HepG2 (cell line): ENCODE measurements around the gene ANTXR1. TPM values are rescaled to one million over a fixed set of nuclear protein-coding genes. Genes with fewer than 3 reads are reported as not detected.
A peak's percentile ranks its signal among the peaks of the same experiment; 100 is the strongest.

Experiments
- ATAC-seq: fragments of 200-7000 bp; cut with Tn5 transposase; 3 replicates; pipeline ENCODE4 v1.9.1; 2020; ENCODE audit warnings: mild to moderate bottlenecking, moderate library complexity
- BruUV-seq: library from RNA; stranded (reverse); fragments of 400-500 nt; replicated peaks from 2 replicates; lab custom pipeline; 2021; lab: Mats Ljungman, UMichigan
- CTCF ChIA-PET: fragments of 300-600 bp; formaldehyde crosslinking; extraction: SDS; loops from one replicate; lab custom pipeline; 2021; ENCODE audit warnings: low total read pairs, inconsistent platforms, low intra/inter-chr PET ratio; lab: Yijun Ruan, JAX
- POLR2A ChIA-PET: fragments of 350-600 bp; sonication (Branson Sonifier 250); formaldehyde crosslinking; loops from one replicate; lab custom pipeline; 2020; ENCODE audit warnings: antibody characterized with exemption, inconsistent platforms; lab: Yijun Ruan, JAX
- DNase-seq: peaks from one replicate; pipeline ENCODE4 v3.0.0-alpha.2; 2015; ENCODE audit warnings: low spot score
- FAIRE-seq: peaks from 3 replicates; lab custom pipeline; 2011; peaks lifted over from hg19 to GRCh38; lab: Jason Lieb, UNC
- H2AFZ ChIP-seq: one replicate; pipeline ENCODE4 v1.6.1; 2011; ENCODE audit warnings: low read length, inconsistent platforms
- H3K27ac ChIP-seq: fragments of 300-600 bp; 3 replicates; pipeline ENCODE4 v1.8.0; 2011; ENCODE audit warnings: mixed run types, mild to moderate bottlenecking, mixed read lengths, low read length, inconsistent platforms; ENCODE audit not compliant: insufficient read depth; ENCODE audit errors: extremely low read length
- H3K27me3 ChIP-seq, 2 experiments: fragments of 200-600 bp in 1 of 2; 2 replicates in 1 of 2; 3 replicates in 1 of 2; pipeline versions ENCODE4 v1.6.0 to v1.8.0; 2011; ENCODE audit warnings: low read length in 2 of 2, mild to moderate bottlenecking in 2 of 2, moderate library complexity in 2 of 2, inconsistent platforms in 1 of 2; ENCODE audit not compliant: insufficient read depth in 2 of 2, control insufficient read depth in 1 of 2
- H3K36me3 ChIP-seq, 2 experiments: fragments of 200-600 bp in 1 of 2; replicated peaks in 1 of 2; 2 replicates in 1 of 2; 3 replicates in 1 of 2; pipeline versions ENCODE4 v1.5.1 to v1.8.0; 2011; ENCODE audit warnings: low read length in 2 of 2, inconsistent platforms in 1 of 2; ENCODE audit not compliant: insufficient read depth in 2 of 2, control insufficient read depth in 1 of 2
- H3K4me1 ChIP-seq: 2 replicates; pipeline ENCODE4 v1.5.1; 2012; ENCODE audit warnings: low read length, inconsistent platforms; ENCODE audit not compliant: insufficient read depth
- H3K4me2 ChIP-seq: 2 replicates; pipeline ENCODE4 v1.6.0; 2011; ENCODE audit warnings: low read depth, low read length, inconsistent platforms
- H3K4me3 ChIP-seq, 3 experiments: fragments of 200-600 bp in 1 of 3; sonication (generic), shearing (Covaris generic) in 1 of 3; replicated peaks in 1 of 3; 2 replicates each; pipeline ENCODE4 v1.5.1; 2011 to 2016; ENCODE audit warnings: low read length in 3 of 3, inconsistent platforms in 2 of 3, low read depth in 2 of 3, mild to moderate bottlenecking in 2 of 3, control low read depth in 1 of 3, mixed read lengths in 1 of 3; ENCODE audit not compliant: insufficient read depth in 1 of 3
- H3K79me2 ChIP-seq: one replicate; pipeline ENCODE4 v1.6.1; 2011; ENCODE audit warnings: low read length, inconsistent platforms; ENCODE audit not compliant: insufficient read depth
- H3K9ac ChIP-seq: 2 replicates; pipeline ENCODE4 v1.6.0; 2011; ENCODE audit warnings: mild to moderate bottlenecking, low read depth, low read length, inconsistent platforms; ENCODE audit not compliant: insufficient read depth
- H3K9me3 ChIP-seq: 2 replicates; pipeline ENCODE4 v1.5.1; 2012; ENCODE audit warnings: mild to moderate bottlenecking, low read length
- H4K20me1 ChIP-seq: 2 replicates; pipeline ENCODE4 v1.6.0; 2011; ENCODE audit warnings: inconsistent platforms, mild to moderate bottlenecking, low read length, moderate library complexity; ENCODE audit not compliant: insufficient read depth
- ATF7 ChIP-seq, 2 experiments: fragments of 450-650 bp in 1 of 2; sonication (generic) in 1 of 2; formaldehyde crosslinking in 1 of 2; IDR thresholded peaks; 2 replicates each; pipeline versions ENCODE4 v1.4.0 to v1.6.1; 2016 to 2020; ENCODE audit warnings: antibody characterized with exemption in 1 of 2, mild to moderate bottlenecking in 1 of 2, missing genetic modification reagents in 1 of 2
- ATF7-NPFF ChIP-seq: sonication (generic); formaldehyde crosslinking; IDR thresholded peaks from 2 replicates; pipeline ENCODE4 v1.8.1; 2023; ENCODE audit warnings: mild to moderate bottlenecking, low read depth, missing genetic modification reagents, moderate library complexity
- BRCA1 ChIP-seq: sonication (generic); formaldehyde crosslinking; IDR thresholded peaks from 2 replicates; pipeline ENCODE4 v1.4.0; 2020; ENCODE audit warnings: missing genetic modification reagents
- FOXK2 ChIP-seq: fragments of 450-650 bp; IDR thresholded peaks from 2 replicates; pipeline ENCODE4 v1.6.1; 2016
- HMGA1 ChIP-seq: sonication (generic); formaldehyde crosslinking; conservative IDR thresholded peaks from 2 replicates; pipeline ENCODE4 v1.4.0; 2020; ENCODE audit warnings: missing genetic modification reagents
- SIN3A ChIP-seq: IDR thresholded peaks from 2 replicates; pipeline ENCODE4 v1.6.1; 2011; ENCODE audit warnings: low read depth, mild to moderate bottlenecking, control low read depth, low read length, borderline replicate concordance
- SP4 ChIP-seq: sonication (generic); formaldehyde crosslinking; IDR thresholded peaks from 2 replicates; pipeline ENCODE4 v1.8.1; 2023; ENCODE audit warnings: mild to moderate bottlenecking, missing genetic modification reagents
- TAF1 ChIP-seq: sonication (generic); formaldehyde crosslinking; IDR thresholded peaks from 2 replicates; pipeline ENCODE4 v1.4.0; 2020; ENCODE audit warnings: missing genetic modification reagents
- U2AF2 ChIP-seq: fragments of 200-400 bp; formaldehyde crosslinking; IDR thresholded peaks from 2 replicates; pipeline ENCODE4 v1.6.1; 2017; ENCODE audit warnings: low read depth, mild to moderate bottlenecking, low read length
- ZBTB7A ChIP-seq: sonication (generic); formaldehyde crosslinking; IDR thresholded peaks from 2 replicates; pipeline ENCODE4 v1.8.0; 2022; ENCODE audit warnings: mild to moderate bottlenecking, missing genetic modification reagents
- ZFP82 ChIP-seq: sonication (generic); formaldehyde crosslinking; IDR thresholded peaks from 2 replicates; pipeline ENCODE4 v1.5.1; 2020; ENCODE audit warnings: mild to moderate bottlenecking, missing genetic modification reagents, borderline replicate concordance
- ZFP90 ChIP-seq: sonication (generic); formaldehyde crosslinking; IDR thresholded peaks from 2 replicates; pipeline ENCODE4 v1.8.0; 2022; ENCODE audit warnings: missing genetic modification reagents, mild to moderate bottlenecking, inconsistent platforms, borderline replicate concordance
- ZNF124 ChIP-seq: sonication (generic); formaldehyde crosslinking; IDR thresholded peaks from 2 replicates; pipeline ENCODE4 v1.4.0; 2020; ENCODE audit warnings: missing genetic modification reagents
- ZNF549 ChIP-seq: sonication (generic); formaldehyde crosslinking; IDR thresholded peaks from 2 replicates; pipeline ENCODE4 v1.5.0; 2020; ENCODE audit warnings: missing genetic modification reagents
- ZNF746 ChIP-seq: sonication (generic); formaldehyde crosslinking; IDR thresholded peaks from 2 replicates; pipeline ENCODE4 v1.8.0; 2022; ENCODE audit warnings: mild to moderate bottlenecking, missing genetic modification reagents
- ZNF775 ChIP-seq: sonication (generic); formaldehyde crosslinking; IDR thresholded peaks from 2 replicates; pipeline ENCODE4 v1.4.0; 2020; ENCODE audit warnings: missing genetic modification reagents, mild to moderate bottlenecking, moderate library complexity, borderline replicate concordance
- ZNF879 ChIP-seq: sonication (generic); formaldehyde crosslinking; IDR thresholded peaks from 2 replicates; pipeline ENCODE4 v1.8.1; 2023; ENCODE audit warnings: missing genetic modification reagents
- ZSCAN12 ChIP-seq: sonication (generic); formaldehyde crosslinking; IDR thresholded peaks from 2 replicates; pipeline ENCODE4 v1.9.0; 2021; ENCODE audit warnings: mild to moderate bottlenecking, missing genetic modification reagents
- WGBS: methylation state at CpG from one replicate; pipeline ENCODE4 v1.1.6; 2017; ENCODE audit warnings: low lambda C conversion rate; 5-methylcytosine and 5-hydroxymethylcytosine counted together
- in situ Hi-C: cut with HindIII; loops from 2 replicates; pipeline ENCODE4 v1.10.0; 2017; ENCODE audit warnings: low pct_unique_long_range_greater_than_20kb; ENCODE audit not compliant: extremely low pct_ligation_motif_present
- intact Hi-C: fragments of 100-400 bp; cut with micrococcal nuclease; formaldehyde crosslinking; loops from one replicate; pipeline ENCODE4 v1.10.0; 2022; ENCODE audit not compliant: unreplicated experiment
- polyA plus RNA-seq, 8 experiments: library from polyadenylated mRNA; depleted of rRNA in 3 of 8; stranded (reverse) in 7 of 8; unstranded in 1 of 8; fragments of >200 nt; fragmentation: Illumina TruSeq in 4 of 8; extraction: Trizol in 4 of 8; gene quantifications; 2 replicates each; pipeline versions ENCODE4 v1.2.1 to v1.2.3, GENCODE V29; 2011 to 2016; ENCODE audit warnings: low read depth in 4 of 8, missing spikeins in 1 of 8, mixed read lengths in 1 of 8; ENCODE audit not compliant: insufficient read depth in 1 of 8
- total RNA-seq, 5 experiments: library from RNA; depleted of rRNA; stranded (reverse); fragments of >200 nt; fragmentation: Illumina TruSeq; extraction: Trizol; gene quantifications; 2 replicates each; pipeline ENCODE4 v1.2.3, GENCODE V29; 2016; ENCODE audit warnings: low read depth in 1 of 5

ANTXR1 gene
- total and polyA plus RNA-seq, 2 of the 13 experiments (the other 11 are each of a cell fraction or from before 2014, with no cell fraction given): 4.5 to 12.7 TPM

DNA sequence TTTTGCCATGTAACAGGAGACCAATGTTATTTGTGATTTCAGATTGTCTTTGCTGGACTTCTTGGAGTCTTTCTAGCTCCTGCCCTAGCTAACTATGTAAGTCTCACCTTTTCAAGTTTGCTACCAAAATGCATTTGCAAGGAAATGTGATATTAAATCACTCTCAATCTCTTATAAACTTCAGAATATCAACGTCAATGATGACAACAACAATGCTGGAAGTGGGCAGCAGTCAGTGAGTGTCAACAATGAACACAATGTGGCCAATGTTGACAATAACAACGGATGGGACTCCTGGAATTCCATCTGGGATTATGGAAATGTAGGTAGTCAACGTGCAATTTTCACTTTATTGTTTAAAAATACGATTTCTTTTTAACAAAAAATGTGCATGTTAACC is 35.5 kb upstream of the ANTXR1 start (continued):
- TF ChIP-seq ZFP82 (CRISPR knock-in tag): no peak
- TF ChIP-seq HMGA1 (CRISPR knock-in tag): no peak
- TF ChIP-seq BRCA1: no peak
- TF ChIP-seq SIN3A: no peak
- TF ChIP-seq, all 625 proteins: peak for 0

DNA sequence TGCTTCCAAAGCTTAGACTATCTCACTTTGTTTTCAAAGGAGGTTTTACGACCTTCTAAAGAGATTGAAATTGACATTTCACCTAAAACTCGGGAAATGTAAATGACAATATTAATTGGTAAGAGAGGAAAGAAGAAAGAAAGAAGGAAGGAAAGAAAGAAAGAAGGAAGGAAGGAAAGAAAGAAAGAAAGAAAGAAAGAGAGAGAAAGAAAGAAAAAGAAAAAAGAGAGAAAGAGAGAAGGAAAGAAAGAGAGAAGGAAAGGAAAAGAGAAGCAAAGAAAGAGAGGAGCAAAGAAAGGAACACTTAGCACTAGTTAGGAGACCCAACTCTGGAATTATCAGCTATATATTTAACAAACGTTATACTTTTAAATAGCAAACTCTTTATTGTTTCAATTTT is 34.9 kb upstream of the ANTXR1 start:
- H3K27ac ChIP-seq: no peak overlapping the region
- no peak overlapping the region for H3K4me3 ChIP-seq
- H3K4me2 ChIP-seq: no peak overlapping the region
- H3K4me1 ChIP-seq: no peaks in the 10 kb centered on the region
- H4K20me1 ChIP-seq: no peaks in the 10 kb centered on the region
- in situ Hi-C loops: no loop called here
- no peak overlapping the region for H2AFZ ChIP-seq
- WGBS: 2% methylated on average over 3 of the region's 3 CpGs
- 0 out of 2 replicates have a peak, but pooled peaks have one; percentile 11 for TF ChIP-seq FOXK2
- TF ChIP-seq U2AF2: 0 out of 2 replicates have a peak, but pooled peaks have one; percentile 24
- TF ChIP-seq ATF7 (IDR thresholded peaks at IDR 0.05): 0 out of 2 replicates have a peak, but pooled peaks have one; percentile 12
- TF ChIP-seq ATF7 (CRISPR knock-in tag; IDR thresholded peaks at IDR 0.05): no peak
- TF ChIP-seq ZNF746 (CRISPR knock-in tag): no peak
- TF ChIP-seq, all 625 proteins: peak for 3
- H3K27me3 ChIP-seq: peaks cover 0 to 28% of the 10 kb centered on the region in 2 experiments; a peak in 3 of 5 replicates
- H3K79me2 ChIP-seq: no peaks in the 10 kb centered on the region
- ChIA-PET POLR2A (no interaction called here), CTCF (no interaction called here)
- FAIRE-seq (no peak), ATAC-seq (no peak), DNase-seq (no peak)
- intact Hi-C loops: no loop called here
- H3K9ac ChIP-seq: no peak overlapping the region
- H3K9me3 ChIP-seq: no peaks in the 10 kb centered on the region
- no peaks in the 10 kb centered on the region for H3K36me3 ChIP-seq
- no TSS peak for BruUV-seq

DNA sequence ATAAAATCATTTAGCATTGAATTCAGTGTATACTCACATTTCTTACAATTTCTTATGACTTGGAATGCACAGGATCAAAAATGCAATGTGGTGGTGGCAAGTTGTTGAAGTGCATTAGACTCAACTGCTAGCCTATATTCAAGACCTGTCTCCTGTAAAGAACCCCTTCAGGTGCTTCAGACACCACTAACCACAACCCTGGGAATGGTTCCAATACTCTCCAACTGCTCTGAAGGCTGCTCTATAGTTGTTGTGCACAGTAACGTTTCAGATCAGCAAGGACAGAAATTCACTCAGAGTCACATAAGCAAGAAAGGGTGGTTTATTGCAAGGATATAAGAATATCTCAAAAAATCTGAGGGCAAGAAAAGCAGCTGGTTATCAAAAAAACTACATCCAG is 32.0 kb upstream of the ANTXR1 start:
- intact Hi-C loops (no loop called here), in situ Hi-C loops (no loop called here)
- Histone ChIP-seq H2AFZ (no peak overlapping the region), H3K4me1 (no peaks in the 10 kb centered on the region), H3K36me3 (no peaks in the 10 kb centered on the region), H3K27ac (no peak overlapping the region), H3K4me2 (no peak overlapping the region), H3K4me3 (no peak overlapping the region), H3K9ac (no peak overlapping the region), H3K9me3 (no peaks in the 10 kb centered on the region), H3K27me3 (peaks cover 0 to 16% of the 10 kb centered on the region in 2 experiments; a peak in 1 of 5 replicates), H4K20me1 (no peaks in the 10 kb centered on the region), H3K79me2 (no peaks in the 10 kb centered on the region)
- ChIA-PET CTCF (no interaction called here), POLR2A (no interaction called here)
- no peak for ATAC-seq
- no peak for TF ChIP-seq TAF1 (CRISPR knock-in tag)
- no peak for TF ChIP-seq ZNF775
- no peak for TF ChIP-seq ZBTB7A (CRISPR knock-in tag)
- TF ChIP-seq ZNF879: no peak
- TF ChIP-seq ATF7-NPFF (CRISPR knock-in tag): no peak
- TF ChIP-seq ZSCAN12 (CRISPR knock-in tag): no peak
- TF ChIP-seq ZFP90 (CRISPR knock-in tag): no peak
- TF ChIP-seq ZNF124 (CRISPR knock-in tag): no peak
- no peak for TF ChIP-seq ZNF549
- TF ChIP-seq SP4 (CRISPR knock-in tag): no peak
- 0% methylated on average over 1 of the region's 1 CpG for WGBS
- no peak for DNase-seq
- BruUV-seq: no TSS peak
- no peak for FAIRE-seq
